Lung (tissue), 12 donors: ENCODE data around the gene AMIGO2. TPM values are rescaled to one million over a fixed set of nuclear protein-coding genes. Genes with fewer than 3 reads are reported as not detected.
A peak's percentile ranks its signal among the peaks of the same experiment; 100 is the strongest.

ENCODE experiments used
- ATAC-seq: fragments of 200-7000 bp; cut with Tn5 transposase; one replicate; pipeline ENCODE4 v1.9.1; 2020; ENCODE audit warnings: moderate number of reproducible peaks; ENCODE audit not compliant: insufficient read depth, low FRiP score
- DNase-seq, 3 donors: peaks; one replicate each; pipeline ENCODE4 v3.0.0-alpha.2; 2013 to 2017
- H3K27ac ChIP-seq, 2 donors: one replicate each; pipeline ENCODE4 v1.5.1; 2013; ENCODE audit warnings: mild to moderate bottlenecking in 2 of 2, moderate library complexity in 2 of 2, control low read depth in 1 of 2, inconsistent platforms in 1 of 2, low read depth in 1 of 2, low read length in 1 of 2
- H3K27me3 ChIP-seq, 3 donors: one replicate each; pipeline ENCODE4 v1.5.1; 2013; ENCODE audit warnings: low read length in 2 of 3; ENCODE audit not compliant: control insufficient read depth in 3 of 3, insufficient read depth in 3 of 3
- H3K36me3 ChIP-seq, 4 donors: one replicate each; pipeline ENCODE4 v1.5.1; 2013; ENCODE audit warnings: low read length in 4 of 4, mild to moderate bottlenecking in 1 of 4, moderate library complexity in 1 of 4; ENCODE audit not compliant: control insufficient read depth in 4 of 4, insufficient read depth in 4 of 4
- H3K4me1 ChIP-seq, 5 donors: one replicate each; pipeline ENCODE4 v1.5.1; 2013; ENCODE audit warnings: low read length in 5 of 5, mild to moderate bottlenecking in 2 of 5, moderate library complexity in 1 of 5; ENCODE audit not compliant: control insufficient read depth in 5 of 5, insufficient read depth in 5 of 5
- H3K4me3 ChIP-seq: one replicate; pipeline ENCODE4 v1.5.1; 2013; ENCODE audit warnings: mild to moderate bottlenecking, control low read depth, moderate library complexity
- H3K9ac ChIP-seq, 2 donors: one replicate each; pipeline ENCODE4 v1.5.1; 2013; ENCODE audit warnings: low read length in 2 of 2, control low read depth in 1 of 2; ENCODE audit not compliant: insufficient read depth in 1 of 2
- H3K9me3 ChIP-seq, 4 donors: one replicate each; pipeline ENCODE4 v1.5.1; 2013; ENCODE audit warnings: low read length in 3 of 4, mild to moderate bottlenecking in 1 of 4, moderate library complexity in 1 of 4; ENCODE audit not compliant: control insufficient read depth in 4 of 4, insufficient read depth in 3 of 4
- CTCF ChIP-seq: IDR thresholded peaks from 2 replicates; pipeline ENCODE4 v1.5.1; 2012; ENCODE audit warnings: mild to moderate bottlenecking; ENCODE audit errors: control extremely low read depth, extremely low read depth
- WGBS, 2 donors: extraction: QIAGEN DNeasy Blood & Tissue Kit; methylation state at CpG; one replicate each; pipeline ENCODE4 v1.1.7; 2013; 5-methylcytosine and 5-hydroxymethylcytosine counted together
- polyA plus RNA-seq, 2 donors: library from polyadenylated mRNA; stranded (reverse); fragments of 200-250 nt; gene quantifications; one replicate each; pipeline ENCODE4 v1.2.1, GENCODE V29; 2013
- total RNA-seq, 2 donors: library from RNA; depleted of rRNA in 1 of 2; stranded (reverse); fragments of >200 nt in 1 of 2; gene quantifications; one replicate each; pipeline ENCODE4 v1.2.1, GENCODE V29; 2014 to 2021
- donor health status: control.
- donor health status: control.
- donor health status: Bipolar disorder and iron deficiency.
- donor health status: healthy.
- donor health status: DM: yes; HTN: yes; CAD: no.

The AMIGO2 gene
- total and polyA plus RNA-seq, 4 donors, result 5.7 to 17.7 (median 7.8) TPM

GRCh38 chr12:47088021-47088944, 8.5 kb upstream of the AMIGO2 start:
- H3K9me3 ChIP-seq, result no peaks in the 10 kb centered on the region
- DNase-seq, result no peak
- no peak for TF ChIP-seq CTCF
- WGBS, 2 donors, result 57 to 71% methylated on average over 7 of the region's 7 CpGs
- no peak overlapping the region for H3K27ac ChIP-seq
- no peak overlapping the region for H3K9ac ChIP-seq
- no peaks in the 10 kb centered on the region for H3K36me3 ChIP-seq
- no peak for ATAC-seq
- H3K4me3 ChIP-seq, result no peak overlapping the region
- H3K4me1 ChIP-seq, result peaks cover 0 to 3% (median 0%) of the 10 kb centered on the region in 5 donors
- H3K27me3 ChIP-seq, result peaks cover 0 to 5% (median 0%) of the 10 kb centered on the region in 3 donors

GRCh38 chr12:47087088-47087688, 7.4 kb upstream of the AMIGO2 start:
- Histone ChIP-seq H3K9ac (no peak overlapping the region), H3K4me1 (peaks cover 0 to 3% (median 0%) of the 10 kb centered on the region in 5 donors), H3K27ac (no peak overlapping the region), H3K27me3 (peaks cover 0 to 6% (median 0%) of the 10 kb centered on the region in 3 donors), H3K4me3 (no peak overlapping the region), H3K9me3 (no peaks in the 10 kb centered on the region), H3K36me3 (no peaks in the 10 kb centered on the region)
- WGBS, 2 donors, result 81 to 91% methylated on average over 2 of the region's 2 CpGs
- no peak for TF ChIP-seq CTCF
- ATAC-seq, result no peak
- DNase-seq, result no peak

GRCh38 chr12:47085815-47086252, 6.1 kb upstream of the AMIGO2 start:
- DNase-seq (no peak), ATAC-seq (peak; percentile 27)
- H3K9me3 ChIP-seq, result no peaks in the 10 kb centered on the region
- no peak overlapping the region for H3K9ac ChIP-seq
- TF ChIP-seq CTCF, result no peak
- WGBS, 2 donors, result 32 to 51% methylated on average over 6 of the region's 6 CpGs
- H3K4me3 ChIP-seq, result no peak overlapping the region
- no peak overlapping the region for H3K27ac ChIP-seq
- H3K4me1 ChIP-seq, result peaks cover 0 to 3% (median 2%) of the 10 kb centered on the region in 5 donors
- H3K27me3 ChIP-seq, result peaks cover 0 to 6% (median 0%) of the 10 kb centered on the region in 3 donors
- H3K36me3 ChIP-seq, result no peaks in the 10 kb centered on the region
